HG03565 (cell line): ENCODE results near the gene PHF21A.

Experiments
- ATAC-seq: cut with Tn5 transposase; IDR thresholded peaks from one replicate; pipeline ENCODE4 v1.9.1; 2021; ENCODE audit warnings: mild to moderate bottlenecking, moderate library complexity; ENCODE audit not compliant: unreplicated experiment

PHF21A gene

GRCh38 chr11:45889555-45889954, 231.7 kb downstream of the PHF21A start:
- ATAC-seq: no peak

DNA sequence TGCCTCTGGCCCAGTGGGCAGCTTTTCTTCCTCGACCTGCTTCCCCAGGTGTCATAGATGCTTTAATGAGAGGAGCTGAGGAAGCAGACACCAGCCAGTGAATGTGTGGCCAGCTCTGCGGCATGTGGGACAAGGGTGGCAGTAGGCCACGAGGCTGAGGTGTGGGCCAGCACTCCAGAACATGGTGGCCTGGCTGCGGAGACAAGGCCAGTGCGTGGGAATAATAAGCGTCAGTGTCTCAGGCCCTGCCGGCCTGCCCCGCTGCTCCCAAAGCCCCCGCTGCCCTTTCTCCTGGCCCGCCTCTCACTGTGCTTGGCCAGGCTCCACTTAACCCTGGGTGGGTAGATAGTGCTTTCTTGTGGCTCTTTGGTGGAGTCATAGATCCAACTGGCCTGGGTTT, 233.7 kb downstream of the PHF21A start:
- no peak for ATAC-seq

DNA sequence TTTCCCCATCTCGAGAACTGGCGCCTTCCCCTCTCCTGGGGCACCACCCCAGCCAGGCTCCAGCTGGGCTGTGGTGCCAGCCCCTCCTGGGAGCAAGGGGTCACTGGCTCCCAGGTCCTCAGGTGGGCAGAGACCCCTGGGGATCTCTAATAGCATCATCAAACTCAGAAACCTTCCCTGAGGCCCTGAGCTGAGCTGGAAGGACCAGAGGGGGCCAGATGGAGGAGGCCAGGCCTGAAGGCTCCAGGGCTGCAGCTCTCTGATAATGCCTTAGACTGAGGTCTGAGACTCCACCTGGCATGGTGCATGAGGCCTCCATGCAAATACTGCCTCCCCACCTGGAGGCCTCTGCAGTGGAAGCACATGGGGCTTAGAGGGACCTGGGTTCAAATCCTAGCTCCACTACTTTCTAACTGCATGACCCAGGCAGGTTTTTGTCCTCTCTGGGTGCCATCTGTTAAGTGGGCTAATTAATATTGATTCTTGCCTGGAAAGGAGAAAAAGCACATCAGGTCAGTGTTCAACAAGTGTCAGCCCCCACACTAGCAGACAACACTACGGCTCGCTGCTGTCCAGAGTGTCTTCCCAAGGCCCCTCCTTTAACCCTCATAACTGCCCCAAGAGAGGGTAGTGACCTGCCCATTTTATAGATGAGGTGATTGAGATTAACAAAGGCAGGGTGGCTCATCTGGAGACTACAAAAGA, 234.3 kb downstream of the PHF21A start:
- ATAC-seq: no peak

DNA sequence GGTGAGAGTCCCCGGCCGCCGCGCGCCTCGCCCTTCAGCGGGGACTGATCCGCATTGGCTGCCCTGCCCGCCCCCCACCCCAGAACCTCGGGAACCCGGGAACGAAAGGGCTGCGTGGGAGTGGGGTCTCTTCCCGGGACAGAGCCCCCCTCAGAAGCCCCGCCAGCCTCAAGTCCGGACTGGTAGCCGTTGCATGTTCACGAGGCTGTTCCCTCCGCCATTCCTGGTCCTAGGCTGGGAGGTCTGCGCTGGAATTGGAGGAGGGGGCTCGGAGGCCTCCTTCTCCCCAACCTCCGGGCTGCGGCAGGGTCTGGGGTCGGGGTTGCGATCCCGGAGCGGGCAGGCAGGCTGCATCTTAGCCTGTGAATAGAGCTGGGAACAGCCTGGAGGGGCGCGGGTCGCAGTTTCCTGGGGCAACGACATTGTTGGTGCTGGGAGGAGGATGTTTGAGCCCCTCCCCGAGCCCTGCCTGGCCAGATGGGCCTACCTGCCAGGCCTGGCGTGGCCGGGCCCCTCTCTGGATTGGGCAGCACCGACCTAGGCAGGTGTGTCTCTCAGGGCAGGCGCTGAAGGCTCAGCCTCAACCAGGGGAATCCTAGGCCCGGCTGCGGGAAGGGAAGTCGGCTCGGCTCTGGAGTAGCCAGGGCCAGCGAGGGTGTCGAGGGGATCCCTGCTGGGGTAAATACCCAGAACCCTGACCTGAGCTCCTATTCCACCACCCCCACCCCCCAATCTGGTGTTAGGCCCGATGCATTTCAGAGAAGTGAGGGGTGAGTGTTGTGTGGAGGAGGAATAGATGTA, 235.1 kb downstream of the PHF21A start:
- no peak for ATAC-seq

DNA sequence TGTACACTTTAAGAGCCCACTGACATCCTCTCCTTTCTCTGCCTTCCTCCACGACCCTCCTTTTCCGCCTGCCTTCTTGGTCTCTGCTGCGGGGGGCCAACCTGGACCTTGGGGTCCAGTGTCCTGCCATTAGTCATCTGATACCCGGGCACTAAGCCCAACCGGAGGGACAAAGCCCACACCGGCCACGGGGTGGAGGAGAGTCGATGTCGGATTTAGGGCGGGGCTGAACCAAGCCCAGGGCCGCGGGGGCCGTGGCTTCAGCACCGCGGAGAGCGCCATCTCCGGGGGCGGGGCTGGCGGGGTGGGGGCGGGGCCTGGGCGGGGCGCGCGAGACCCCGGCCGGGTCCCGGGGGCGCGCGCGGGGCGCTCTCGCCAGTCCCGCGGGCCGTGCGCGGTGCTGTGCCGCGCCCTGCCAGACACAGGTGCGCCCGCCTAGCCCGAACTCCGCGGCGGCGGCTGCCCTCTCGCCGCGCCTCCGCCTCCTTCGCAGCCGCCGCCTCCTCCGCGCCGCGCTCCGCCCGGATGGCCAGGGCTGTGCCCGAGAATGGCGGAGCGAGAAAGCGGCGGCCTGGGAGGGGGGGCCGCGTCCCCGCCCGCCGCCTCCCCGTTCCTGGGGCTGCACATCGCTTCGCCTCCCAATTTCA, 235.9 kb downstream of the PHF21A start, which contains the start of gene MAPK8IP1:
TSS of gene MAPK8IP1 (plus strand) at position 378 of the 647 bp plus-strand sequence. CDS start at position 548, 170 bp downstream.
- no peak for ATAC-seq

- ATAC-seq: no peak
These were observed 236.6 kb downstream of the PHF21A start for GRCh38 chr11:45884596-45885185.
